CD4-positive, alpha-beta T cell treated with Interleukin-1 beta for 1 hour (primary cell): ENCODE results near the gene STEAP3.

Experiments
- DNase-seq, 2 donors: peaks; one replicate each; pipeline ENCODE4 v3.0.0-alpha.2; 2020 to 2022

Gene STEAP3

DNA sequence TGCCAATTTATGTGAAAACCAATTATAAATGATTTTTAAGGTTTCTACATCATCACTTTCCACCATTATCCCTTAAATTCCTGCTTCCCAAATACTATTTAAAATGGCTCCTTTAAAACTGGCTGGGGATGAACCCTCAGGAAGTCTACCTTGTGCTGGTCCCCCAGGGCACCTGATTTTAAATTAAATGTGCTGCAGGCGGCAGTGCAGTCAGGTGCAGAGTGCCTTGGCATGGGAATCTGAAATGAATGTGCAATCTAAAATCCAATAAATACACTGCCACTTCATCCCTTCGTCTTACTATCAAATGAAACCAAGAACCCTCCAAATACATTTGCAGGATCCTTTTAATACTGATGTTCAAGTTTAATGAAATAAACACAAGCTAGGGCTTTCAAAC lies 81.2 kb downstream of the STEAP3 start:
- no peak for DNase-seq

DNA sequence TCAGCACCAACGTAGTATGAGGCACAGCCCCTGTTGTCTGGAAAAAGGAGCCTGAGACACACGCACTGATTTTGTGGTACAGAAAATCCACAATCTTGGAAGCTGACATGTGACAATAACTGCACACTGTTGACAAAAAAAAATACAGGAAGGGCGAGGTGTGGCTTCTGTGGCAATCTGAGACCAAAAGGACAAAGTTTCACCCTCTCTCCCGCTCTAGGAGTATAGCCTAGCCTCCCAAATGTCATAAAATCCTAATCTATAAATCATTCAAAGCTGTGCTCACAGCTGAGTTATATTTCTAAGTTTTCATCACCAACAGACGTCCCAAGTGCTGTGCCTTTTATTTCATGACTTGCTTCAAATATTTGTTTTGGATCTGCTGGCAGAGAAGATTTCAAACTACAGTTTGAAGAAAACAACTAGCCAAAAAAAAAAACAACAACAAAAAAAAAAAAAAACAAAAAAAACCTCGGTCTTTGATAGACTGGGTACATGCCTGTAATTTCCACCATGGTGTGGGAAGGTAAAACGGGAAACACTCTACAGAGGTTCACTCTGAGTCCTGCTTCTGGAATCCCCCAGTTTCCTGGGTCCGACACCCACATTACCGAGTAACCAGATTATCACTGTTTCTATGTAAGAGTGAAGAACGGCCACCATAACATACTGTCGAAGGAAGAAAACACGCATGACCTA lies 82.0 kb downstream of the STEAP3 start:
- DNase-seq, result no peak

GRCh38 chr2:119306196-119306590 lies 82.6 kb downstream of the STEAP3 start:
- no peak for DNase-seq

DNA sequence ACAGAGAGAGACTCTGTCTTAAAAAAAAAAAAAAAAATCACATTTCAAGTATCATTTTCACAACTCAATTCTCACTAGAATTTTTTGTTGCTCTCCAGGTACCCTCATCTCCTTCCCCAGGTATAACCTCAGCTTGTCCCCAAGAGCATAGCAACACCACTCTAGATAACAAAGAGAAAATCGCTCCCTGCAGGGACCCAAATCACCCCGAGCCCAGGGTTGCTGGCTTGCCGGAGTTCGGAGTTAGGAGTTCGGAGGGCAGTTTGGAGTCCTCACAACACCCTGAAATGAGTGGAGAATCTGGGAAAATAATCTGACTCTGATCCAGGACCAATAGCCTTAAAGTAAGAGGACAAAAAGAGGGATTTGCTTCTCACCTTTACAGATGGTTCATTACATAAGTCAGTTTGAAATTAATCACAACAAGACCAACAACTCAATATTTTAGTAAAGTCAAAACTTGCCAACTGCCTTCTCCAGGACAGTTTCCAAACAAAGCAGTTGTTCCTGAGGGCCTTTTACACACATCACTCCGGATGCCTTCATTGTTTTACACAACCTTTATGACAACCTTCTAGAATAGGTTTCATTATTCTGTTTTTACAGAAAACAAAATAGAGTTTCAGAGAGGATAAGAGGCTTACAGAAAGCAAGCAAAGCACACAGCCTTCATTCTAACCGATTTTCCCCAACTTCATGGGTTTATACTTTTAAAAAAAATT lies 83.9 kb downstream of the STEAP3 start:
- no peak for DNase-seq

DNA sequence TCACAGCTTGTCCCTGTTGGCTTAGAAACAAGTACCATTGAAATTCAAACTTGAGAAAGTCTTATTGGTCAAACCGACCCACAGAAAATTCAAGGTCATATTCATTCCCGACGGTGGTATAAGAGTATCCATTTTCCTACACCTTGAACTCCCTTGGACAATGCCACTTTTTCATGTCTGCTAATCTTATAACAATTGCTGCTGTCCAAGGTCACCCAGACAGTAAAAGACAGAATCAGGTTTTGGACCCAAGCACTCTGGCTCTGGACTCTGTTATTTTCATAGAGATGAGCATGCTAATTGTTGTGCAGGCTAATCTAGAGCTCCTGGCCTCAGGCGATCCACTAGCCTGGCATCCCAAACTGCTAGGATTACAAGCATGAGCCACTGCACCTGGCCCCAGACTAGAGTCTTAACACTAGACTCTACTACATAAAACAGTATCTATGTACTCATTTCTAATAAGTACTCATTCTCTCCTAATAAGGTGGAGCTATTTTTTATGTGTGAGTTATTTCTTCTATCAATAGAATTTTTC lies 85.2 kb downstream of the STEAP3 start:
- no peak for DNase-seq

DNA sequence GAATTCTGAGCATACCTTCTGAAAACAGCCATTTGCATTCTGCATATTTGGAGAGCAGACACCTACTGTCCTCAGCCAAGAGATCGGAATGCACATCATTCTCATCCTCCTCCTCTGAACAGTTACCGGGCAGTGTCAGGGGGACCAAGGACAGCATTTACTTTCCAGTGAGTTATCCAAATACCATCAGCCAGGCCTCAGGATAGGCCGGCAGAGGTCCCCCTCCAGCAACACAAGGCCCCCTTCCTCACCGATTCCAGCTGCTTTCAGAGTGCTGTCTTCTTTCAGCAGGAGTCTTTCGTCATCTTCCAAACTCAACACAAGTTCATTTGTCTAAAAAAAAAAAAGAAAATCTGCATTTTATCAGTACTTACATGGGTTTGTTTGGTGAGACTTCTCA lies 87.7 kb downstream of the STEAP3 start:
- DNase-seq, result no peak

- no peak for DNase-seq
Measured at GRCh38 chr2:119311831-119312230, 88.2 kb downstream of the STEAP3 start.
